Panc1 (cell line): ENCODE measurements around the gene MAP3K3.

Experiments used
- POLR2AphosphoS5 ChIP-seq: IDR thresholded peaks from 2 replicates; pipeline ENCODE4 v1.6.1; 2012; ENCODE audit warnings: mild to moderate bottlenecking, low read depth, low read length, moderate library complexity
- SIN3A ChIP-seq: IDR thresholded peaks from 2 replicates; pipeline ENCODE4 v1.6.1; 2012; ENCODE audit warnings: low read depth, mild to moderate bottlenecking, low read length, moderate library complexity, borderline replicate concordance; ENCODE audit not compliant: insufficient read depth
- TF ChIP-seq, protein P1 (sequence below): fragments of 450-650 bp; IDR thresholded peaks from 2 replicates; pipeline ENCODE4 v1.5.1; 2017; ENCODE audit warnings: mild to moderate bottlenecking
- TF ChIP-seq, protein P2 (sequence below), 2 experiments: IDR thresholded peaks; 2 replicates each; pipeline ENCODE4 v1.6.1; 2011 to 2012; ENCODE audit warnings: low read depth in 2 of 2, control low read depth in 1 of 2, low read length in 1 of 2, mild to moderate bottlenecking in 1 of 2, moderate library complexity in 1 of 2; ENCODE audit not compliant: insufficient read depth in 1 of 2

DNA sequence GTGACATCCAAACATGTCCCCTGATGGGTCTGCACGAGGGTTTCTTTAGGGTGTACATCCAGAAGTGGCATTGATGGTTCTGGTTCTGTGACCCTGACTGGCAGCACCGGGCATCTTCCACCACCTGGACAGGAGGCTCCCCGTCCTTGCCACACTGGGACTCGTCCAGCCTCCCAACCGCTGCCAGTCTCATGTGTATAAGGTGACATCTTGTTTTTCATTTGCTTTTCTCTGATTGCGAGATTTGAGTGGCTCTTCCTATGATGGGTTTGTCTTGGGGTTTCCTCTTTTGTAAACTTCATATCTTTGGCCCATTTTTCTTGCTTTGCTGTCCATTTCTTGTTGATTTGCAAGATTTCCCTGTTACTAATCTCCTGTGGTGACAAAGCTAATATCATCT lies 86.9 kb downstream of the MAP3K3 start:
- TF ChIP-seq, protein P1, sequence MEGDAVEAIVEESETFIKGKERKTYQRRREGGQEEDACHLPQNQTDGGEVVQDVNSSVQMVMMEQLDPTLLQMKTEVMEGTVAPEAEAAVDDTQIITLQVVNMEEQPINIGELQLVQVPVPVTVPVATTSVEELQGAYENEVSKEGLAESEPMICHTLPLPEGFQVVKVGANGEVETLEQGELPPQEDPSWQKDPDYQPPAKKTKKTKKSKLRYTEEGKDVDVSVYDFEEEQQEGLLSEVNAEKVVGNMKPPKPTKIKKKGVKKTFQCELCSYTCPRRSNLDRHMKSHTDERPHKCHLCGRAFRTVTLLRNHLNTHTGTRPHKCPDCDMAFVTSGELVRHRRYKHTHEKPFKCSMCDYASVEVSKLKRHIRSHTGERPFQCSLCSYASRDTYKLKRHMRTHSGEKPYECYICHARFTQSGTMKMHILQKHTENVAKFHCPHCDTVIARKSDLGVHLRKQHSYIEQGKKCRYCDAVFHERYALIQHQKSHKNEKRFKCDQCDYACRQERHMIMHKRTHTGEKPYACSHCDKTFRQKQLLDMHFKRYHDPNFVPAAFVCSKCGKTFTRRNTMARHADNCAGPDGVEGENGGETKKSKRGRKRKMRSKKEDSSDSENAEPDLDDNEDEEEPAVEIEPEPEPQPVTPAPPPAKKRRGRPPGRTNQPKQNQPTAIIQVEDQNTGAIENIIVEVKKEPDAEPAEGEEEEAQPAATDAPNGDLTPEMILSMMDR, result no peak
- no peak for TF ChIP-seq POLR2AphosphoS5
- TF ChIP-seq, protein P2, sequence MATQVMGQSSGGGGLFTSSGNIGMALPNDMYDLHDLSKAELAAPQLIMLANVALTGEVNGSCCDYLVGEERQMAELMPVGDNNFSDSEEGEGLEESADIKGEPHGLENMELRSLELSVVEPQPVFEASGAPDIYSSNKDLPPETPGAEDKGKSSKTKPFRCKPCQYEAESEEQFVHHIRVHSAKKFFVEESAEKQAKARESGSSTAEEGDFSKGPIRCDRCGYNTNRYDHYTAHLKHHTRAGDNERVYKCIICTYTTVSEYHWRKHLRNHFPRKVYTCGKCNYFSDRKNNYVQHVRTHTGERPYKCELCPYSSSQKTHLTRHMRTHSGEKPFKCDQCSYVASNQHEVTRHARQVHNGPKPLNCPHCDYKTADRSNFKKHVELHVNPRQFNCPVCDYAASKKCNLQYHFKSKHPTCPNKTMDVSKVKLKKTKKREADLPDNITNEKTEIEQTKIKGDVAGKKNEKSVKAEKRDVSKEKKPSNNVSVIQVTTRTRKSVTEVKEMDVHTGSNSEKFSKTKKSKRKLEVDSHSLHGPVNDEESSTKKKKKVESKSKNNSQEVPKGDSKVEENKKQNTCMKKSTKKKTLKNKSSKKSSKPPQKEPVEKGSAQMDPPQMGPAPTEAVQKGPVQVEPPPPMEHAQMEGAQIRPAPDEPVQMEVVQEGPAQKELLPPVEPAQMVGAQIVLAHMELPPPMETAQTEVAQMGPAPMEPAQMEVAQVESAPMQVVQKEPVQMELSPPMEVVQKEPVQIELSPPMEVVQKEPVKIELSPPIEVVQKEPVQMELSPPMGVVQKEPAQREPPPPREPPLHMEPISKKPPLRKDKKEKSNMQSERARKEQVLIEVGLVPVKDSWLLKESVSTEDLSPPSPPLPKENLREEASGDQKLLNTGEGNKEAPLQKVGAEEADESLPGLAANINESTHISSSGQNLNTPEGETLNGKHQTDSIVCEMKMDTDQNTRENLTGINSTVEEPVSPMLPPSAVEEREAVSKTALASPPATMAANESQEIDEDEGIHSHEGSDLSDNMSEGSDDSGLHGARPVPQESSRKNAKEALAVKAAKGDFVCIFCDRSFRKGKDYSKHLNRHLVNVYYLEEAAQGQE (IDR thresholded peaks at IDR 0.05; ENCODE audit: insufficient read depth in 1 of 2, low read depth in 2 of 2, low read length in 1 of 2), result no peak
- no peak for TF ChIP-seq SIN3A
